GM21737 (cell line): Measurements from ENCODE around the gene PEA15.

ENCODE experiments used
- ATAC-seq: cut with Tn5 transposase; IDR thresholded peaks from one replicate; pipeline ENCODE4 v1.9.1; 2021; ENCODE audit warnings: mild to moderate bottlenecking, moderate library complexity; ENCODE audit not compliant: unreplicated experiment

PEA15 gene

GRCh38 chr1:160178731-160179130 lies 26.5 kb upstream of the PEA15 start:
- no peak for ATAC-seq

DNA sequence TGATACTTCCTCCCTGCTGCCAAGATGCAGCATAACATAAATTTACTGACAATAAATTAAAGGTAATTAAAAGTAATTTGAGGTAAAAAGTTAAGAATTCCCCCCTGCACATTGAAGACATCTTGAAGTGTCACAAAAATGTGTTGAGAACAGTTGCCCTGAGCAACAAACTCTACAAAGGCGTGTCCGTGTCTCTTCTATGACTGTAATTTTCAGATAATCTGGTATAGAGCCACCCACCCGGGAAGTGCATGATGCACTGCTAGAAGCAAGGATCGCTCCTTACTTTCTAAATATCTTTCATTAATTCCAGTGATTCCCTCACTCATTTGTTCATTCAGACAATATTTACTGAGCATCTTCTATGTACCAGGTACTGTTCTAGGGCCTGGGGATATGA lies 25.8 kb upstream of the PEA15 start:
- no peak for ATAC-seq

DNA sequence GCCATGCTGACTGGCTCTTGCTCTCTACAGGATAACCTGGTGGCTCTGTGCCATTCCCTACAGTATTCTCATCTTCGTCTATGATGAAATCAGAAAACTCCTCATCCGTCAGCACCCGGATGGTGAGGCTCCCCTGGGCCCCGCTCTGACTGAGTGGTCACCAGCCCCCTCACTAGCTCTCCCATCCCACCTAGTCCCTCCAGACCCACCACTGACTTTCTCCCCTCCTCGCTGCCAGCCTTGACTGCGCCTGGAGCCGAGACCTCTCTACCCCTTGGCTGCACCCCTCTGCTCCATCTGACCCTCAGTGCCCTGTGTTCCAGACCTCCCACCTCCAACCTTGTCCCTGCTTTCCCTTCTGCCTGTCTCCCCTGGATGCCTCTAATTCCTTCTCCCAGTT lies 18.9 kb upstream of the PEA15 start:
- ATAC-seq = no peak

DNA sequence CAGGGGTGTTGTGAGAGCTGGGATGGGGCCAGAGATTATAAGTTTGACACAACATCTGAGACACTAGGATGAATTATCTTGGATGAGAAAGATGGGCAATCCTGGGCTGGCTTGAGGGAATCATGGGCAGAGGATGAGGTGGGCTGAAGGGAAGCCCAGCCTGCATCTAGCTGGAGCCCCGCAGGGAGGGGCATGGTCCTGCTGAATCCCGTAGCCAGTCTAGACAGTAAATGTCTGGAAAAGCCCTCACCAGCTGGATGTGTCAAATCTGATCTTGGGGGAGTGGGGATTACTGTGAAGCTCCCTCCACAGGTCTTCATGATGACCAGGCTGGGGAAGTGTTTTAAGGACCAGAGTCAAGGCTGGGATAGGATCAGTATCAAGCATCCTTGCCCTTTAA lies 18.5 kb upstream of the PEA15 start:
- ATAC-seq = no peak

DNA sequence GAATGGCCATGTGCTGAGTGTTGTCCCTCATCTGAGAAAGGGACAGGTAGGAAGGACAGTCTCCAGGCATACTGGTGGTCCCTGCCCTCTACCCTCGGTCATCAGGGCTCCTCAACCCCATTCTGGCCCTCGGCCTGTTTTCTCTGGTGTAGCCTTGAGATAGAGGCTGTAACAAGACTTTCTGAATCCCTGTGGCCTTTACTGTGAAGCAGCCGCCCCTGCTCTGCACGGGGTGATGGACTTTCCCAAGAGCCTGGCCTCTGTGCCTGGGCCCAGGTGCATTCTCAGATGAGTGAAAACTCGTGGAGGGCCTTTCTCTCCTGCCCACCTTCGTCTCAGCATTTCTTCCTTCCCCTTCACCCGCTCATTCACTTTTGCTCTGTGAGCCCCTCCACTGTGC lies 17.8 kb upstream of the PEA15 start:
- no peak for ATAC-seq

- ATAC-seq = no peak
Measured at GRCh38 chr1:160188341-160188740, 16.8 kb upstream of the PEA15 start.

GRCh38 chr1:160189649-160190625 lies 15.2 kb upstream of the PEA15 start, which contains the start of gene CASQ1:
Gene CASQ1 (plus strand): TSS chr1:160190575. CDS start chr1:160190752, 177 bp downstream.
- ATAC-seq = no peak

GRCh38 chr1:160191756-160192155 lies 13.4 kb upstream of the PEA15 start:
- no peak for ATAC-seq

GRCh38 chr1:160192234-160192633 lies 12.9 kb upstream of the PEA15 start:
- ATAC-seq = no peak

DNA sequence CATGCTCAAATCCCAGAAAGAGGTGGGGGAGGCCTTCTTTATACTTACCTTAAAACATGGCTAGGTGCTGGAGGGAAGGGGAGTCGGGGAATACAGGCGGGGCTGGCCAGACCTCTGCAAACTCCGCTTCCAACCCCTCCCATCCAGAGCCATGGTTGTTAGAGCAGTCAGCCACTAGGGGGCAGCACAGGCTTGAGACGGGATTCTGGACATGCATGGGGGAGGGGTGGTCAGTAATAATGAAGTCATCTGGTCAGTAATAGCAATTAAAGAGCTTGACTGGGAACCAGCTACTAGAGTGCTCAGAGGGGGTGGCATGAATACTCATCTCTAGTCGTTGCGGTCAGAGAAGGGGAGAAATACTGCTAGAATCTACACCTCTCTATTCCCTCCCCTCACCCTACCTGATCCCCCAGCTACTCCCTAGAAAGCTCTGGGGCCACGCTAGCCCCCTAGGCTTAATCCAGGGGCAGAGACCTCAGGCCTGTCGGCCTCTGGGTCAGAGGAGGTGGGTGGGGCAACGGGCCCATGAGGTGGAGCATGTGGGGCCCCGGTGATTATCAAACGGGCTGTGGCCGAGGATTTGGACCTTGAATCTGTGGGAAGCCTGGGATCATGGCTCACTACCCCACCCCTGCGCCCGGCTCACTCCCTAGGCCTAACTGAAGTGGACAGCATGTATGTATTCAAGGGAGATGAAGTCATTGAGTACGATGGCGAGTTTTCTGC lies 11.9 kb upstream of the PEA15 start:
- ATAC-seq = peak; percentile 67

DNA sequence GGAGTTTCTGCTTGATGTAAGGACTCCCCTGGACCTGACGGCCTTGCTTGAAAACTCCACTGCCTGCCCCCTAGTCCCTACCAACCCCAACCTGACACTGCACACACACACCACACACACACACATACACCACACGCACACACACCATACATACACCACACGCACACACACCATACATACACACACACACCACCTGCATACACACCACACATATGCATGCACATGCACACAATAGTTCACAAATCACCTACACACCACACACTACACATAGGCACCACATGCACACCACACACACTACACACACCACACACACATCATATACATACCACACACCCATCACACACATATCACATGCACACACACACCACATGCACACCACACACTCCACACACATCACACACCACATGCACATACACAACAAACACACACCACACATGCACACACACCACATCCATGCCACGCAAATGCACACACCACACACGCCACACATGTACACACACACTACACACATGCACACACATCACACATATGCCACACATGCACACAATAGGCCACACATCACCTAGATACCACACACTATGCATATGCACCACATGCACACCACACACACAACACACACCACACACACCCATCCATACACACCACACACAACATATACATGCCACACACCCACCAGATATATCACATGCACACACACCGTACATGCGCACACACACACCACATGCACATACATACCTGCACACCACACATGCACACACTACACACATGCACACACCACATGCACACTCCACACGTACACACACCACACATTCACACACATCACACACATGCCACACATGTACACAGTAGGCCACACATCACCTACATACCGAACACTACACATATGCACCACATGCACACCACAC lies 11.1 kb upstream of the PEA15 start:
- ATAC-seq = no peak

DNA sequence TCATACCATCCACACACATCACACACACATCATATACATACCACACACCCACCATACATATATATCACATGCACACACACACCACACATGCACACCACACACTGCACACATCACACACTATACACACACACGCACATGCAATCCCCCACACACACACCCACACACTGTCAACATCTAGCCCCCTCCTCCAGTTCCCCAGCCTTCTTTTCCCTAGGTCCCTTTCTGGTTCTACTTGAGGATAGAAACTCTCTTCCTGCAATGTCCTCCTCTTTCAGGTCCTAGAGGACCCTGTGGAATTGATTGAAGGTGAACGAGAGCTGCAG lies 10.5 kb upstream of the PEA15 start:
- no peak for ATAC-seq

DNA sequence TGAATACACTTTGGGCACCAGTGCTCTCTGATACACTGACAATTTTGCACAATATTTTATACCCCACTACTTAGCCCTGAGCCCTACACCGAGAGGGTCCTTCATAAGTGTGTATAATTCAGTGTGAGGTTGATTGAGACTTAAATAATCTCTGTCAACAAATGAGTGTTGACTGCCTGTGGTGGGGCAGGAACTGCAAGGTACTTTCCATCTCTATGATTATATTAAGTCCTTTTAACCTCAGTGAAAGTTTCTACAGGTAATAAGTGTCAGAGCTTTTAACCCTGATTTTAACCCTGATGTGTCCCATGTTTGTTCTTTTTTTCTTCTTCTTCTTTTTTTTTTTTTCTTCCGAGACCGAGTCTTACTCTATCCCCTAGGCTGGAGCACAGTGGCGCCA lies 9.0 kb upstream of the PEA15 start:
- no peak for ATAC-seq

DNA sequence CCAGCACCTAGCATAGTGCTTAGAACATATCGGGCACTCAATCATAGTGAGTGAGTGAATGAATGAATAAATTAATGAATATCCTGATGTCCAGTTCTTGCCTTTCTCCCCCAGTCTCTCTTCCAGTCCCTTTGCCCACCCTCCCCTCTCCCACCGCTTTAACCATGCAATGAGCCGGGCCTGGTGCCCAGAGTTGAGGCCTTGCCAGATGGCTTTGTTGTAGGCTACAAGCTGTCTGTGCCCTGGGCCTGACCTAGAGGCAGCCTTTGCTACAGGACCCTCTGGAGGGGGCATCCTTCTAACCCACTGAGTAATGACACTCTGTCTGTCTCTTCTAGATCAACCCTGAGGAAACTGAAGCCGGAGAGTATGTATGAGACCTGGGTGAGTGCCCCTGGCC lies 8.0 kb upstream of the PEA15 start:
- ATAC-seq = no peak

DNA sequence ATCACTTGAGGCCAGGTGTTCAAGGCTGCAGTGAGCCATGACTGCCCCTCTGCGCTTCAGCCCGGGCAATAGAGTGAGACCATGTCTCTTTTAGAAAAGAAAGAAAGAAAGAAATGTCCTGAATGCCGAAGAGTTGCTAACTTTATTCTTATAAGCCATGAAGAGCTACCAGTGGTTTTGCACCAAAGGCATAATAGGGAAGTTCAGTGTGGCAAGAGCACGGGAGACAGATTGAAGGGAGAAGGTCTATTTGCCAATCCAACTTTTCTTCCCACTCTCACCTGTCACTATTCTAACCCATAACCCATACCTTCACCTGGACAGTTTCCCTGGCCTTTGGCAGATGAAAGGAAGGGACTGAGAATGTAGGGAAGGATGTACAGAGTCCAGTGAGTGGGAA lies 4.4 kb upstream of the PEA15 start:
- no peak for ATAC-seq

GRCh38 chr1:160204526-160205241 lies 500 bp upstream of the PEA15 start:
- peak; percentile 60 for ATAC-seq

- no peak for ATAC-seq
Measured at GRCh38 chr1:160206036-160206389, 829 bp downstream of the PEA15 start.

GRCh38 chr1:160206421-160207117 lies 1.4 kb downstream of the PEA15 start:
- no peak for ATAC-seq

DNA sequence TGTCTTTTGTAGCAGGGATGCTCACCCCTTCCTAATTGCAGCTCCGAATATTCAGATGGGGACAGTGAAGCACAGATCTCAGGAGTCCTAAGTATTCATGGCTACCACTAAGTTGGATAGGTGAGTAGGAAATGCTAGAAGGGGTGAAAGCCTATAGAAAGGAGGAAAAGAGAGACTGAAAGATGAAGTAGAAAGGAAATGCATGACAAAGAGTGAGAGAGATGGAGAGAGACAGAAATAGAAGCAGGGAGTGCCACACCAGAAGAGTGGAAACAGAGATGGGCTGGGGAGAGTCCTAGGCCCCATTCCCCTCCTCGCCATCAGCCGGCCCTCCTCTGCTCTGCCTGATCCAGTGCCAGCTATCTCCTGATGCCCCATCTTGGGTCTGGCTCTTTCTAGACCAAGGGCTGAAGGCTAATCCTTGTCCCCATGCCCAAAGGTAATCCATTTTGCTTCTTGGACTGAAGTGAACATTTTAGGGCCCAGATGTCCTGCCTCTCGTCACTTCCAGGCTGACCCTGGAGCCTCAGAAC lies 2.0 kb downstream of the PEA15 start:
- no peak for ATAC-seq
